ENCODE data around the gene EXOC3.

- TF ChIP-seq CTCF (IDR thresholded peaks at IDR 0.05 in 4 of 5, conservative IDR thresholded peaks at IDR 0.05 in 1 of 5) (no peak), POLR2A (IDR thresholded peaks at IDR 0.05) (no peak)
These were observed 31.2 kb upstream of the EXOC3 start for GRCh38 chr5:411728-412127.

All from gastrocnemius medialis (tissue), 4 donors.